ENCODE results near the gene GPRC5A.

DNA sequence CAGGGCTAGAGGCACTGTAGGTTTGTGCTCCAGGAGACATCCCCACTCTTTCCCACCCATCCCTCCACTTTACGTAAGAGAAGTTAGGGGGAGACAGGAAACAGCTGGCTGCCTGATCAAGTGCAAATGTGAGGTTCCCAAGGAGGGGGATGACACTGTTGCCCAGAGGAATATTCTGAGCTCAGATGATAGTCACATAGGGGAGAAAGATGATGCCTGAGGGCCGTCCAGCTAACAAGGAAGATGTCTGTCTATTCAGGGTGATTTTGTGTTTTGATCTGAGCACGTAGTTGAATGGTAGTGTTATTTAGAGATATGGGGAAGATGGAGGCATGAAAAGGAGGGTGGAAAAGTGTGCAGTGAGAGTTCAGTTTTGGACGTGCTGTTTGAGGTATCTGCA is 74.5 kb downstream of the GPRC5A start:
- TF ChIP-seq ZBTB17 (tag by site-specific recombination; IDR thresholded peaks at IDR 0.05) (no peak), HOXA7 (CRISPR knock-in tag; IDR thresholded peaks at IDR 0.05; ENCODE audit: borderline replicate concordance) (no peak), ZEB2 (tag by site-specific recombination; IDR thresholded peaks at IDR 0.05) (no peak), ZNF530 (tag by site-specific recombination; IDR thresholded peaks at IDR 0.05; ENCODE audit: low read depth) (no peak), TRIM28 (IDR thresholded peaks at IDR 0.05; ENCODE audit: borderline replicate concordance, low read length) (no peak), ZFP3 (tag by site-specific recombination; IDR thresholded peaks at IDR 0.05; ENCODE audit: low read depth) (no peak), ZNF76 (tag by site-specific recombination; IDR thresholded peaks at IDR 0.05; ENCODE audit: borderline replicate concordance, low read depth) (no peak), ZFP69B (tag by site-specific recombination; IDR thresholded peaks at IDR 0.05) (no peak), TCF7L2 (IDR thresholded peaks at IDR 0.05; ENCODE audit: borderline replicate concordance, low read depth, low read length) (no peak), ZNF701 (tag by site-specific recombination; IDR thresholded peaks at IDR 0.05) (no peak)
- TF ChIP-seq, protein P1, sequence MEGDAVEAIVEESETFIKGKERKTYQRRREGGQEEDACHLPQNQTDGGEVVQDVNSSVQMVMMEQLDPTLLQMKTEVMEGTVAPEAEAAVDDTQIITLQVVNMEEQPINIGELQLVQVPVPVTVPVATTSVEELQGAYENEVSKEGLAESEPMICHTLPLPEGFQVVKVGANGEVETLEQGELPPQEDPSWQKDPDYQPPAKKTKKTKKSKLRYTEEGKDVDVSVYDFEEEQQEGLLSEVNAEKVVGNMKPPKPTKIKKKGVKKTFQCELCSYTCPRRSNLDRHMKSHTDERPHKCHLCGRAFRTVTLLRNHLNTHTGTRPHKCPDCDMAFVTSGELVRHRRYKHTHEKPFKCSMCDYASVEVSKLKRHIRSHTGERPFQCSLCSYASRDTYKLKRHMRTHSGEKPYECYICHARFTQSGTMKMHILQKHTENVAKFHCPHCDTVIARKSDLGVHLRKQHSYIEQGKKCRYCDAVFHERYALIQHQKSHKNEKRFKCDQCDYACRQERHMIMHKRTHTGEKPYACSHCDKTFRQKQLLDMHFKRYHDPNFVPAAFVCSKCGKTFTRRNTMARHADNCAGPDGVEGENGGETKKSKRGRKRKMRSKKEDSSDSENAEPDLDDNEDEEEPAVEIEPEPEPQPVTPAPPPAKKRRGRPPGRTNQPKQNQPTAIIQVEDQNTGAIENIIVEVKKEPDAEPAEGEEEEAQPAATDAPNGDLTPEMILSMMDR (tag by site-specific recombination; IDR thresholded peaks at IDR 0.05): no peak
- TF ChIP-seq, protein P2, sequence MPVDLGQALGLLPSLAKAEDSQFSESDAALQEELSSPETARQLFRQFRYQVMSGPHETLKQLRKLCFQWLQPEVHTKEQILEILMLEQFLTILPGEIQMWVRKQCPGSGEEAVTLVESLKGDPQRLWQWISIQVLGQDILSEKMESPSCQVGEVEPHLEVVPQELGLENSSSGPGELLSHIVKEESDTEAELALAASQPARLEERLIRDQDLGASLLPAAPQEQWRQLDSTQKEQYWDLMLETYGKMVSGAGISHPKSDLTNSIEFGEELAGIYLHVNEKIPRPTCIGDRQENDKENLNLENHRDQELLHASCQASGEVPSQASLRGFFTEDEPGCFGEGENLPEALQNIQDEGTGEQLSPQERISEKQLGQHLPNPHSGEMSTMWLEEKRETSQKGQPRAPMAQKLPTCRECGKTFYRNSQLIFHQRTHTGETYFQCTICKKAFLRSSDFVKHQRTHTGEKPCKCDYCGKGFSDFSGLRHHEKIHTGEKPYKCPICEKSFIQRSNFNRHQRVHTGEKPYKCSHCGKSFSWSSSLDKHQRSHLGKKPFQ (tag by site-specific recombination; IDR thresholded peaks at IDR 0.05): no peak

All from HEK293 (cell line).